ENCODE data around the gene GDI2.
"Not testable (repeated sequence)": the region's sequence is repeated elsewhere in the genome, so short reads cannot be mapped to it uniquely, and the experiment has no call there.

The GDI2 gene

DNA sequence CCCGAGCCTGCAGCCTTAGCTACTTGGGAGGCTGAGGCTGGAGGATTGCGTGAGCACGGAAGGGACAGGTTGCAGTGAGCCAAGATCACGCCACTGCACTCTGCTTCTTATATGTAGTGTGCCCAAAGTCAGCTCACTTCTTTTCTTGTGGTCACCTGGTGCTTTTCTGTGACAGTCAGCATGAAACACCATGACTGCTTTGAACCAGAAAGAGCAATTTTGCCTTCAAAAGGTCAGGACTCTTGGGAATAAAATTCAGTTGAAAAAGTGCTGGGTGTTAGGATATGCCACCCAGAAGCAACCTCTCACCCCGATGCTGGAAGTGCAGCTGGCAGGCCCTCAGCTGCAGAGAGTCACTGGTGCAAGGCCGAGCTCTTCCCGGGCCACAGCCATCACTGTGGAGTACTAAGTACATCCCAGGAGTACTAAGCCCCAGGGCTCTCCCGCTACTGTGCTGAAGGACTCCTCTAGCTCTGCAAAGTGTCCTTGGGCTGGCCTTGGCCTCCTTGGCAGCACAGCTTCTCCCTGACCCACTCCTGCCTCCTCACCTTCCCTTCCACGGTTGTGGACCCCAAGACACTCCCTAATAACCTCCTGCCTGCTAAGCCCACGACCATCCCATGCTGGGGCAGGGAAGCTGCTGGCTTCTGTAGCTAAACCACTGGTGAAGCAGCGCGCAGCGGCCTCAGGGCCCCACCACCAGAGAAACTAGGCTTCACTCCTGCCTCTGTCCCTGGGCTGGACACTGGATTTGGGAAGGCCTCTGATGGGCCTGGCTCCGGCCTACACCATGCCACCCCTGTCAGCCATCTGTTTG is 17.6 kb upstream of the GDI2 start:
- no peak for DNase-seq

DNA sequence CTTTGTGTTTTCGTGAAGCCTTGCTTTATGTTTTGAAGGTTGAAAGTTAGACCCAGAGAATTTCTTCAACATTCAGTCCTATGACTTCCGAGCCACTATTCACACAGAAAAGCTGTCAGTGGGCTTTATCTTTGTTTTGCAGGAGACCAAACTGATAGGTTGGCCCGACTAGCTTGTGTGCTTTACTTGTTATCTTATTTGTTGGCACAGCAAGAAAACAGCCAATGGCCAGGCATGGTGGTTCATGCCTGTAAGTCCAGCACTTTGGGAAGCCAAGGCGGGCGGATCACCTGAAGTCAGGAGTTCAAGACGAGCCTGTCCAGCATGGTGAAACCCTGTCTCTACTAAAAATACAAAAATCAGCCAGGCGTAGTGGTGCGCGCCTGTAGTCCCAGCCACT is 16.0 kb upstream of the GDI2 start:
- no peak for DNase-seq

DNA sequence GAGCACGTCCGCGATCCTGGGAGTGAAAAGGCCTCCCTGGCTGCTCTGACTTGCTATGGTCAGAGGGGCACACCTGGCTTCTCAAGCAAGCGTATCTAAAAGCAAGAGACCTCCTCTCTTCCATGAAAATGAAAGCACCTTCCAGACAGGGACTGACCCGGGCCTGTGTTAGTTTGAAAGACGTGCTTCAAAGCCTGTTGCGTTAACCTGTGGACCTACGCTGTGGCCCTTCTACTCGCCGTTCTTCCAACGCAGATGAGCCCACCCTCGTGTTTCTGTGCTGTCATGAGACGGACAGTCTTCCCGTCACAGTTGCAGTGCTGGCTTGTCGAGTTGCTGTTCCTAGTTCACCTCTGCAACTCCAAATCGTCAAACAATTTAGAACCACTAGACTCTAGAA is 15.5 kb upstream of the GDI2 start:
- no peak for DNase-seq

DNA sequence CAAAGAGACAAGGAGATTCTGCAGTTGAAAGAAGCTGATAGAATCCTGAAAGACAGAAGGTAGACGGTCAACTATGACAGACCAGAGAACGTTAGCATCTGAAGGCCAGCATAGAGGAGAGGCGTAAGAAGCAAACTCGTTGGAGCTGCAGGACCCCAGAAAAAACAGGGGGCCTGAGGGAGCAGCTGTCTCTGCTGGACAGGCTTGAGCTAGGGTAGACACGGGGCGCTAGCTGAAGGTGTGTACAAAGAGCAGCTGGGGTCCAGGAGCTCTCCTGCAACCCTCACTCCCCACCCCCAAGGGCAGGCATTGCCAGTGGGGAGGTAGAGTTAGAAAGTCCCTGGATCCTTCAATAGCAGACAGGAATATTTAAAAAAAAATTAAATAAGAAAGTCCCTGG is 14.6 kb upstream of the GDI2 start:
- DNase-seq, result no peak

DNA sequence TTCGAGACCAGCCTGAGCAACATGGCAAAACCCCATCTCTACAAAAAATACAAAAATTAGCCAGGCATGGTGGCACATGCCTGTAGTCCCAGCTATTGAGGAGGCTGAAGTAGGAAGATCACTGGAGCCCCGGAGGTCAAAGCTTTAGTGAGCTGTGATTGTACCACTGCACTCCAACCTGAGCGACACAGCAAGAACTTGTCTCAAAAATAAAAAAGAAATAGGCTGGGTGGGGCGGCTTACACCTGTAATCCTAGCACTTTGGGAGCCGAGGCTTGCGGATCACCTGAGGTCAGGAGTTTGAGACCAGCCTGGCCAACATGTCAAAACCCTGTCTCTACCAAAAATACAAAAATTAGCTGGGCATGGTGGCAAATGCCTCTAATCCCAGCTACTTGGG is 13.3 kb upstream of the GDI2 start:
- DNase-seq, result not testable (repeated sequence)

DNA sequence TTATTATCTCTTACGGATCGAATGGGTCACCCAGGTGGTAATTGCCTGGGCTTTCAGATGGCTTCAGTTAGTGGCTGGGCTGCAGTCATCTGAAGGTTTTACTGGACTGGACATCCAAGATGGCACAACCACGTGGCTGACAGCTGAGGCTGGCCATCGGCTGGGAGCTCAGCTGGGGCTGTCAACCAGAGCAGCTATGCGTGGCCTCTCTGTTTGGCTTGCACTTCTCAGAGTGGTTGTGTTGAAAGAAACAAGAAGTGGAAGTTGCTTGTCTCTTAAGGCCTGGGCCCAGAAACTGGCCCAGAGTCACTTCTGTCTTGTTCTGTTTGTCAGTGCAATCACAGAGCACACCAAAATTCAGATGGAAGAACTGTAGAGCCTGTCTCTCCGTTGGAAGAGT is 5.7 kb upstream of the GDI2 start:
- DNase-seq, result no peak

DNA sequence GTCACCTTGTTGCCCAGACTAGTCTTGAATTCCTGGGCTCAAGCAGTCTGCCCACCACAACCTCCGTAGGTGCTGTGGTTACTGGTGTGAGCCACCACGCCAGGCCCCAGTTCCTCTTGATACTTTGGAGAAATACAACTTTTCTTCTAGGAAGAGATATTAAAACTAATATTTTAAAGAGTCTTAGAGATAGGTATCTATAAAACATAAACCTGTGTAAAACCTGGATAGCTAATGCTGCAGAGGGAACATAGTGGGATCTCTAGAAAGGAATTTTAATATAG is 4.8 kb upstream of the GDI2 start:
- no peak for DNase-seq

DNA sequence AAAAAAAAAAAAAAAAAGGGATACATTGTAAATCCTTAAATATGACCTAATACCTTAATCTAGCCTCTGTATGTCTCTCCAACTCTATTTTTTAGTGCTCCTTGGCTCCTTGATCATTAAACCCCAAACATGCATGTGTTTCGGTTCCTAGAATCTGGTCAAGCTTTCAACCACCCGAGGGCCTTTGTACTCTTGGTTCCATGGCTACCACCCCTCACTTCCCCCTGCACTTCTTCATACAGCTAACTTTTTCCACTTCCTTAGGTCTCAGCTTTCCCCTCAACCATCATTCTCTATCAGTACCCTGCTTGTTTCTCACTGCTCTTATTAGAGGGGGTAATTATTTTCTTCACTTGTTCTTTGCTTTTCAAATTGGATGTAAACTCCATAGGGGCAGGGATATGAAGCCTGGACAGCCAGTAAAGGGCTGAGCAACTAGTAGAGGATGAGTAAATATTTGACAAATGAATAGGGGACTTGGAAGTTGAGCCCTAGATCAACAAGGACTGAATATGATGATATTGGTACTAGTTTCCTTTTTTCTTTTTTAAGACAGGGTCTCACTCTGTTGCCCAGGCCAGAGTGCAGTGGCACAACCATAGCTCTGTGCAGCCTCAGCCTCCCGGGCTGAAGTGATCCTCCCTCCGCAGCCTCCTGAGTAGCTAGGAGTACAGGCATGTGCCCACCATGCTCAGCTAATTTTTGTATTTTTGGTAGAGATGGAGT is 4.3 kb upstream of the GDI2 start:
- DNase-seq, result no peak

DNA sequence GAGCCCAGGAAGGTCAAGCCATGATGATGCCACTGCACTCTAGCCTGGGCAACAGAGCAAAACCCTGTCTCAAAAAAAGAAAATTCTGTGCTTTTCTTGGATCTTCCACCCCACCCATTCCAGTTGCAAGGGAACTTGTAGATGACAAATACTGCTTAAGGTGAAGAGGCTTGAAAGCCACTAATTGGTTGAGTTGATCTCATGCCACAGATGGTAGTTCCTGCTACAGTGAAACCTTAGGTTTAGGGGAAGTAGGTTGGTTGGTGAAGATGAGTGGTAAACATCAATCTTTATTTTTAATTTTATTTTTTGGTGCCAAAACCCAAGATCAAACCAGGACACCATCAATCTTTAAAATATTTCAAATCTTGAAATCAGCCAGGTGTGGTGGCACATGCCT is 2.9 kb upstream of the GDI2 start:
- no peak for DNase-seq

DNA sequence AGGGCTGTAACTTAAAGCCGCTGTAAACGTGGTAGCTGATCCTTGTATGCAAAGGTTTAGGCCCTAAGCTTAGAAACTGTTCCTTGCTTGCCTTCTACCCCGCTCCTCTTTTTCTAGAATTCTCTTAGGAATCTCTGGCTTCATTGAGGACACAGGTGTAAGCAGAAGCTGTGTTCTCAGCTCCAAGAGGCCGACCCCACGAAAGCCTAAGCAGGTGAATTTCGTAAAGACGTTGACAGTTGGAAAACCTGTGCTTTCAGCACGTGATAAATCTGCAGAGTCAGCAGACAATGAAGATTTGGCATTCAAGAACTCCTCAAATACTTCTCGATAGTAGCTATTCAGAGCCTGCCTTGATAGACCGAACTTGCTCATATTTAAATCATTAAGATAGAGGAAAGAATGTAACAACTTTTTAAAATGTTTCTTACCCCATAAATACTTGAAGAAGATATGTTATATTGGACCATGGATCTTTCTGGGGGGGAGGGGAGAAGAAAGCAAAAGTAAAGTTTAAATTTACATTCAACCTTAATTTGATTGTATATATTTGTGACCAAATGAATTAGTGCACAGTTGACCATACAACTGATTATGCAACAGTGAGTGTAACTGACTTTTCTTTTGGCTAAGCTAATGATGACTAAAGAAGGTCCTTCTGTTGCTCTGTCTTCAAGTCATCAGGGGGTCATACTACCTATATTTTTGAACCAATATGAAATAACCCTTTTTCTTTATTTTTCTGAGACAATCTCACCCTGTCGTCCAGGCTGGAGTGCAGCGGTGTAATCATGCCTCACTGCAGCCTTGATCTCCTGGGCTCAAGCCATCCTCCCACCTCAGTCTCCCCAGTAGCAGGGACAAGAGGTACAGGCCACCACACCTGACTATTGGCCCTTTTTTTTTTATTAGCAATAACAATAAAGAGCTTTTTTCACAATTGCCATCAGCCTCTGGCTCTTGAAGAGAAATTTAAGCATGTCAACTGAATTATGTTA is 1.2 kb upstream of the GDI2 start:
- DNase-seq, result no peak

DNA sequence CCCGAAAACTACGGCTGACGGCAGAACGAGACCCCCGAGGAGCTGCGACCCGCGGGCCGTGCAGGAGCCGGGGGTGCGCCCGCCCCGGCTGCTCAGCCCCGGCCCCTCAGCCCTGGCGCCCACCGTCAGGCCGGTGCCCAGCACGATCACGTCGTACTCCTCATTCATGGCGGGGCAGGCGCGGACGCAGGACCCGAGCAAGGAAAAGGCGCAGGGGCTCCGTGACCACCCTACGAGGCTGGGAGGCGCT is 218 bp downstream of the GDI2 start:
- DNase-seq, result peak; percentile 97

DNA sequence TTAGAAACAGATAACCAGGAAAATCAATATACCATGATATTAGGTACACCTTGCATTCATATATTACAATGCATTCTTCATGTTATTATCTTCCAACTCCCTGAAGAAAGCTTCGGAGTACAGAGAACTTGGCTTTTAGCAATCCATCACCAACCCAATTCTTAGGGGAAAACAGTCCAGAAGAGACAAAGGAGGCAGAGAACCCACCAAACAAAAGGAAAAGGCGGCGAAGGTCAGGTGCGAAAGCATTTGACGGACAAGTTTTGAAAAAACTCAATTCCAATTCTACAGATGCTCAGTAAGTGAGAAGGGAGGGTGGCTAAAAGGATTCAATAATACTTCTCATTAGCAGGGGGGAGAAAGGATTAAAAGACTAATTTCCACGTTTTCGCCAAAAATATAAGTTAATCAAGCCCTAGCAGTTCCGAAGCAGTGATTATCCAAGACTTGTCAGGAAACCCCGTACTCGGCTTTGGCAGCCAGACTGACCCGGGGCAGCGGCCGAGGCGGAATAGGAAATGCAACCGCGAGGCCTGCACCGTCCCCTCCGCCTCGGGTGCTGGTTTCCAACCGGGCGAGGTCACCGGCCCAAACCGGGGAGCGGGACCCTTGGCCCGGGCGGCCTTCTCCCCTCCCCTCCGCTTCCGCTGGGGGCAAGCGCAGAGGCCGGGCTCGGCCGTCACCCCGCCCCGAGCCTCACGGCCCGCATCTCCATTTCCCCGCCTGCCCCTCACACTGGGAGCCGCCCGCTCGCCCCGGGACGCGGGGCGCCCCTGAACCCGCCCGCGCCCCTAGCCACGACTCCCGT is 747 bp downstream of the GDI2 start:
- no peak for DNase-seq

DNA sequence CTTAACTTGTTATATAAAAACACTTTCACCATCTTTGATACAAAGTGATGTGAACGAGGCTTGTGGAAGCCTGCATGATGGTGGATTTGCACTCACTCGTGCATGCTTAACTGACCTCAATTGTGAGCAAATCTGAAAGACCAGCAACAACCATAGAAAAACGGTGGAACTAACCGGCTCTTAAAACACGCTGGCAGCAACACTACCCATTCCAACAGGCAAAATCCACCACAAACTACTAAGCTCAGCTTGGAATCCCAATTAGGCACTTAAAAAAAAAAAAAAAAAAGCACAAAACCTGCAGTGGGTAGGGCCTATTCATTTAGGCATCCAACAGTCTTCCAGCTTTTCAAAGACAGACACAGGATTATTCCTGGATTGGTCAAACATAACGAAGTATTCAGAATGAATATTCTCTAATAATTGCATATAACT is 1.8 kb downstream of the GDI2 start:
- DNase-seq, result no peak

DNA sequence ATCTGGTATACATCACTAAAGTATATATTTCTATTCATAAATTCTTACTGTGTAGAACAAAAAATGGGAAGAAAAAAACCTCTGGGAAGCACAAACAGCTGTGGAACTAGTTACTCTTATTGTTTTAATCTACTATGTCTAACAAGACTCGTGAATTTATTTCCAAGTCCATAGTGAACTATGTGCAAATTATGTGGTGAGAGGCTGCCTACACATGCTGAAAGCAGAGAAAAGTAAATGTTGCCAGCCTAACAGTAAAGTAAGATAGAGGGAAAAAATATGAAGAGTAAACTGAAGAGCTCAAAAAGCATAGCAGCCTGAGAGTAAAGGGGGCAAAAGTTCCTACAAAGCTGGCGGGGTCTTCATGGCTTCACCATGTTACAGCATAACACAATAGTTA is 3.0 kb downstream of the GDI2 start:
- no peak for DNase-seq

DNA sequence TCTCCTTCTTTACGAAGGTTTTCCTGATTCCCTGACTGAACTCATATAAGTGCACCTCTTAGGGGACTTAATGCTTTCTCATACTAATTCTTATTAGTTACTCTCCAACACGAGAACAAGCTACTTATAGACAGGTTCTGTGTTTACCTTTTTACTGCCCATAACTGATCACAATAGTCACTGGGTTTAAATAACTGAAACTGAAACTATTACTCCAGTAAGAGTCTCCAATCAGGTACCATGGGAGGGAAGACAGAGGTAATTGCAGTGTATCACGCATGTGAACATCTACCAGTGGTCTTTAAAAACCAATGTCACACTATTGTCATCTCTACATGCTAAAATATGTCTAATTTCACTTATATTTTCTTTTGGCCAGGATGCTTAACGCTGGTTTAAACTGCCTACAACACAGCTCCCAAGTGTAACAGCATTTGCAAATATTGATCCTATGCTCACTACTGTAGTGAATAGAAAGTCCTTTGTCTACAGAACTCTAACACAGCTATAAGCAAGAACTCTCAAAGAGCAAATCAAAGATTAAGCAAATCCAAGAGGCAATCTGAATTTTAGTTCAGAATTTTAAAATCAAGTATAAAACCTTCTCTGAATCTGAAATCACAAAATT is 3.6 kb downstream of the GDI2 start:
- DNase-seq, result no peak

DNA sequence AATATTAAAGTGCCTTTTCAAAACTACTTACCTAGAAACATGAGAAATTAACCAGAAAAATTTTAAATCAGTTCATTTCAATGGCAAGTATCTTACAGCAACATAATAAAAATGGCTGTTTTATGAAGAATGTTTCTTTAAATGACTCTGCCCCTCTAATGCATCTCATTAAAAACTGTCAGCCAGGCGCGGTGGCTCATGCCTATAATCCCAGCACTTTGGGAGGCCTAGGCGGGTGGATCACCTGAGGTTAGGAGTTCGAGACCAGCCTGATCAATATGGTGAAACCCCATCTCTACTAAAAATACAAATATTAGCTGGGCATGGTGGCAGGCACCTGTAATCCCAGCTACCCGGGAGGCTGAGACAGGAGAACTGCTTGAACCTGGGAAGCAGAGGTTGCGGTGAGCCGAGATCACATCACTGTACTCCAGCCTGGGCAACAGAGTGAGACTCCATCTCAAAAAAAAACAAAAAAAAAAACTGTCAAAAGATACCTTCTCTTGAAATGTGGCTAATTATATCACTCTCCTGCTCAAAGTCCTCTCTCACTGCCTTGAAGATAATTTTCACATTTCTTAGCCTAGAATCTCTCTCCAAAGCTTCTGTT is 4.3 kb downstream of the GDI2 start:
- DNase-seq, result not testable (repeated sequence)

DNA sequence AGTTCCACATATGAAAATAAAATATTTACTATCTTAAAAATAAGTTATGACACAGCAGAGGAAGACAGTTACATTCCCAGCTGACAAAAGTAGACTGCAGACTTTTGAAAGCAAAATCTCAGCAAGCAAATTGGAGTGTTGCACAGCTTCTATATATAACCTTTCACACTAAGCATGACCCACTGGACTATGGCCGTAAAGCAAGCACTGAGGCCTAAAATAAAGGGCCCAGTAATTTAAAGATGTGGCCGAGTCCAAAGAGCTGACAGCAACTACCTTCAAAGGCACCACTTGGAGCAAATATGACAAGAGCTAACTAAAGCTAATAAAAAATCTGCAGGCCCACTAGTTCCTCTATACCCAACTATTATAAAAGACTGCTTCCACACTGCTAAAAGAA is 6.5 kb downstream of the GDI2 start:
- DNase-seq, result no peak

DNA sequence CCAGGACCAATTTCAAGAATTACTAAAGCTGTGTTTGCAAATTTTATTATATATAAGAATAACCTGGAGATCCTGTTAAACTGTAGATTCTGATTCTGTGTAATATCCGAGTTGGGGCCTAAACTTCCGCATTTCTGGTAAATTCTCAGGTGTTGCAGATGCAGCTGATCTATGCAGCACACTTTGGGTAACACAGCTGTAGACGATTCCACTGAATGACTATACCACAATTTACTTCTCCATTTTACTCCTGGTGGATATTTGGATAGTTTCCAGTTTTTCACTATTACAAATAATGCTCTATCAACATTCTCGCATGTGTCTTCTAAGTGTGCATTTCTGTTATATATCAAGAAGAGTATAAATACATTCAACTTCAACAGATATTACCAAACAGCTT is 7.5 kb downstream of the GDI2 start:
- no peak for DNase-seq

DNA sequence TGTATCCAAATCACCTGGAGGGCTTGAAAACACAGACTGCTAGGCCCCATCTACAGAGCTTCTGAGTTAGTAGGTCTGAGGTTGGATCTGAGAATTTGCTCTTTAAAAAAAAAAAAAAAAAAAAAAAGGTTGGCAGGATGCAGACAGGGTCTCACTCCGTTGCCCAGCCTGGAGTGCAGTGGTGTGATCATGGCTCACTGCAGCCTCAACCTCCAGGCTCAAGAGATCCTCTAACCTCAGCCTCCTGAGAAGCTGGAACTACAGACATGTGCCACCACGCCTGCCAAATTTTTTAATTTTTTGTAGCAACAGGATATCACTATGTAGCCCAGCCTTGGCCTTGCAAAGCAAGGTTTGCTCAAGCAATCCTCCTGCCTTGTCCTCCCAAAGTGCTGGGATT is 8.0 kb downstream of the GDI2 start:
- no peak for DNase-seq

DNA sequence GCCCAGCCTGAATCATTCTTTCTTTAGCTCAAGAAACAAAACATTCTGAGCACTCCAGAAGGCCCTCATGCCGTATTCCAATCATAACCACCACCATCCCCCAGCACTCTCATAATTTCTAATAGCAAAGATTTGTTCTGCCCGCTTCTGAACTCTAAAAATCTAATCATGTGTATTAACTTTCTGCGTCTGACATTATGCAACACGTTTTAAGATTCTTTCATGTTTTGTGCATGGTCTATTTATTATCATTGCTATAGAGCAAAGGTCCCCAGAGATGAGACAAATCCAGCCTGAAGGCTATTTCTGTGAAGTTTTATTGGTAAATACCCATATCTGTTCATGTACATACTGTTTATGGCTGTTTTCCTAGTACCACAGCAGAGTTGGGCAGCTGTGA is 8.8 kb downstream of the GDI2 start:
- no peak for DNase-seq

DNA sequence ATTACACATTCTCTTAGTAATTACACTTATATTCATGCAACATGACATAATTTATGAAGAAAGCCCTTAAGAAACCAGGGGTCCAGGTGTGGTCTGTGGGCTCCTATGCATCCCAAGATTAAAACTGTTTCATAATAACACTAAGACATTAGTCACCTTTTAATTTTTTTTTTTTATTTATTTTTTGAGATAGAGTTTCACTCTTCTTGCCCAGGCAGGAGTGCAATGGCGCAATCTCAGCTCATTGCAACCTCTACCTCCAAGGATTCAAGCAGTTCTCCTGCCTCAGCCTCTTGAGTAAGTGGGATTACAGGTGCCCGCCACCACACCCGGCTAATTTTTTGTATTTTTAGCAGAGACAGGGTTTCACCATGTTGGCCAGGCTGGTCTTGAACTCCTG is 12.5 kb downstream of the GDI2 start:
- no peak for DNase-seq

DNA sequence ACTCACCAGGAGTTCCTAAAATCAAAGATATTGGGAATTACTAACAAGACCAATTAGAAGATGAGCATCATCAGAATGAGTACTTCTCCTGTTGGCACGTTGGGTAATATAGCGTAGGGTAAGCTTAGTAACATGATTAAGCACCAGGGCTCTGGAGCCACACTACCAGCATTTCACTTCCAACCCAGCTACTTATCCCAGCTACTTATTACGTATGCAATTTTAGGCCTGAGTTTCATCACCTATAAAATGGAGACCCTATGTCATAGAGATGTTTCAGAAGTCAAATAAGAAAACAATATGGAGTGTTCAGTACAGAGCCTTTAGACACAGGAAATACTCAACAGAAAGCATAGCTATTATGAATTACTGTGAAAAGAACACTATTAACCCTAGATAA is 19.0 kb downstream of the GDI2 start:
- DNase-seq, result no peak
